Lung (tissue), 12 donors: ENCODE data around the gene CEP350. TPM values are rescaled to one million over a fixed set of nuclear protein-coding genes. Genes with fewer than 3 reads are reported as not detected.

Experiments used
- ATAC-seq: fragments of 200-7000 bp; cut with Tn5 transposase; one replicate; pipeline ENCODE4 v1.9.1; 2020; ENCODE audit warnings: moderate number of reproducible peaks; ENCODE audit not compliant: insufficient read depth, low FRiP score
- DNase-seq, 3 donors: peaks; one replicate each; pipeline ENCODE4 v3.0.0-alpha.2; 2013 to 2017
- H3K27ac ChIP-seq, 2 donors: one replicate each; pipeline ENCODE4 v1.5.1; 2013; ENCODE audit warnings: mild to moderate bottlenecking in 2 of 2, moderate library complexity in 2 of 2, control low read depth in 1 of 2, inconsistent platforms in 1 of 2, low read depth in 1 of 2, low read length in 1 of 2
- H3K27me3 ChIP-seq, 3 donors: one replicate each; pipeline ENCODE4 v1.5.1; 2013; ENCODE audit warnings: low read length in 2 of 3; ENCODE audit not compliant: control insufficient read depth in 3 of 3, insufficient read depth in 3 of 3
- H3K36me3 ChIP-seq, 4 donors: one replicate each; pipeline ENCODE4 v1.5.1; 2013; ENCODE audit warnings: low read length in 4 of 4, mild to moderate bottlenecking in 1 of 4, moderate library complexity in 1 of 4; ENCODE audit not compliant: control insufficient read depth in 4 of 4, insufficient read depth in 4 of 4
- H3K4me1 ChIP-seq, 5 donors: one replicate each; pipeline ENCODE4 v1.5.1; 2013; ENCODE audit warnings: low read length in 5 of 5, mild to moderate bottlenecking in 2 of 5, moderate library complexity in 1 of 5; ENCODE audit not compliant: control insufficient read depth in 5 of 5, insufficient read depth in 5 of 5
- H3K4me3 ChIP-seq: one replicate; pipeline ENCODE4 v1.5.1; 2013; ENCODE audit warnings: mild to moderate bottlenecking, control low read depth, moderate library complexity
- H3K9ac ChIP-seq, 2 donors: one replicate each; pipeline ENCODE4 v1.5.1; 2013; ENCODE audit warnings: low read length in 2 of 2, control low read depth in 1 of 2; ENCODE audit not compliant: insufficient read depth in 1 of 2
- H3K9me3 ChIP-seq, 4 donors: one replicate each; pipeline ENCODE4 v1.5.1; 2013; ENCODE audit warnings: low read length in 3 of 4, mild to moderate bottlenecking in 1 of 4, moderate library complexity in 1 of 4; ENCODE audit not compliant: control insufficient read depth in 4 of 4, insufficient read depth in 3 of 4
- WGBS, 2 donors: extraction: QIAGEN DNeasy Blood & Tissue Kit; methylation state at CpG; one replicate each; pipeline ENCODE4 v1.1.7; 2013; 5-methylcytosine and 5-hydroxymethylcytosine counted together
- polyA plus RNA-seq, 2 donors: library from polyadenylated mRNA; stranded (reverse); fragments of 200-250 nt; gene quantifications; one replicate each; pipeline ENCODE4 v1.2.1, GENCODE V29; 2013
- total RNA-seq, 2 donors: library from RNA; depleted of rRNA in 1 of 2; stranded (reverse); fragments of >200 nt in 1 of 2; gene quantifications; one replicate each; pipeline ENCODE4 v1.2.1, GENCODE V29; 2014 to 2021
- TF ChIP-seq, protein P1 (sequence below): IDR thresholded peaks from 2 replicates; pipeline ENCODE4 v1.5.1; 2012; ENCODE audit warnings: mild to moderate bottlenecking; ENCODE audit errors: control extremely low read depth, extremely low read depth
- donor health status: control.
- donor health status: control.
- donor health status: Bipolar disorder and iron deficiency.
- donor health status: healthy.
- donor health status: DM: yes; HTN: yes; CAD: no.

Gene CEP350
- total and polyA plus RNA-seq, 4 donors, result 4.3 to 89.8 (median 23.0) TPM

DNA sequence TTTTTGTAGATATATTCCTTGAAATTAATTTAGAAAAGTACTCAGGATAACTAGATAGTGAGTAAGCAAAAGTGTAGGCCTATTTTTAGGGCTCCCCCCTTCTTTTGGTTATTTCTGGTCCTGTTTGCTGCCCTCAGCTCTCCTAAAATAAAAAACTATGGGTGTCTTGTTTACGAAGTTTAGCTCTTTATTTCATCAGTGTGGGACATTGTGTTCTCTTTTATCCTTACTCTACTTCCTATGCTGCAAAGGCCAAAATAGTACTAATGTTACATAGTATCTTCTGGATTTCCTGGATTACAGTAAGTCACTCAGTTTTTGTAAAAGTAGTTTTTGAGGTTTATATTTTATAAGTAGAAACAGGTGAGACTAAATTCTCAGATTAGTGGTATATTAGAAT, 15.4 kb downstream of the CEP350 start:
- Histone ChIP-seq H3K27ac (peak overlapping the region in 1 of 2 donors; percentile 21), H3K27me3 (no peaks in the 10 kb centered on the region), H3K9me3 (peaks cover 0 to 2% (median 0%) of the 10 kb centered on the region in 4 donors), H3K36me3 (peaks cover 0 to 4% (median 0%) of the 10 kb centered on the region in 4 donors), H3K4me1 (peaks cover 0 to 21% (median 0%) of the 10 kb centered on the region in 5 donors), H3K9ac (no peak overlapping the region), H3K4me3 (no peak overlapping the region)
- TF ChIP-seq, protein P1, sequence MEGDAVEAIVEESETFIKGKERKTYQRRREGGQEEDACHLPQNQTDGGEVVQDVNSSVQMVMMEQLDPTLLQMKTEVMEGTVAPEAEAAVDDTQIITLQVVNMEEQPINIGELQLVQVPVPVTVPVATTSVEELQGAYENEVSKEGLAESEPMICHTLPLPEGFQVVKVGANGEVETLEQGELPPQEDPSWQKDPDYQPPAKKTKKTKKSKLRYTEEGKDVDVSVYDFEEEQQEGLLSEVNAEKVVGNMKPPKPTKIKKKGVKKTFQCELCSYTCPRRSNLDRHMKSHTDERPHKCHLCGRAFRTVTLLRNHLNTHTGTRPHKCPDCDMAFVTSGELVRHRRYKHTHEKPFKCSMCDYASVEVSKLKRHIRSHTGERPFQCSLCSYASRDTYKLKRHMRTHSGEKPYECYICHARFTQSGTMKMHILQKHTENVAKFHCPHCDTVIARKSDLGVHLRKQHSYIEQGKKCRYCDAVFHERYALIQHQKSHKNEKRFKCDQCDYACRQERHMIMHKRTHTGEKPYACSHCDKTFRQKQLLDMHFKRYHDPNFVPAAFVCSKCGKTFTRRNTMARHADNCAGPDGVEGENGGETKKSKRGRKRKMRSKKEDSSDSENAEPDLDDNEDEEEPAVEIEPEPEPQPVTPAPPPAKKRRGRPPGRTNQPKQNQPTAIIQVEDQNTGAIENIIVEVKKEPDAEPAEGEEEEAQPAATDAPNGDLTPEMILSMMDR, result no peak
- DNase-seq, result no peak
- 34 to 42% methylated on average over 1 of the region's 1 CpG for WGBS, 2 donors
- ATAC-seq, result no peak

DNA sequence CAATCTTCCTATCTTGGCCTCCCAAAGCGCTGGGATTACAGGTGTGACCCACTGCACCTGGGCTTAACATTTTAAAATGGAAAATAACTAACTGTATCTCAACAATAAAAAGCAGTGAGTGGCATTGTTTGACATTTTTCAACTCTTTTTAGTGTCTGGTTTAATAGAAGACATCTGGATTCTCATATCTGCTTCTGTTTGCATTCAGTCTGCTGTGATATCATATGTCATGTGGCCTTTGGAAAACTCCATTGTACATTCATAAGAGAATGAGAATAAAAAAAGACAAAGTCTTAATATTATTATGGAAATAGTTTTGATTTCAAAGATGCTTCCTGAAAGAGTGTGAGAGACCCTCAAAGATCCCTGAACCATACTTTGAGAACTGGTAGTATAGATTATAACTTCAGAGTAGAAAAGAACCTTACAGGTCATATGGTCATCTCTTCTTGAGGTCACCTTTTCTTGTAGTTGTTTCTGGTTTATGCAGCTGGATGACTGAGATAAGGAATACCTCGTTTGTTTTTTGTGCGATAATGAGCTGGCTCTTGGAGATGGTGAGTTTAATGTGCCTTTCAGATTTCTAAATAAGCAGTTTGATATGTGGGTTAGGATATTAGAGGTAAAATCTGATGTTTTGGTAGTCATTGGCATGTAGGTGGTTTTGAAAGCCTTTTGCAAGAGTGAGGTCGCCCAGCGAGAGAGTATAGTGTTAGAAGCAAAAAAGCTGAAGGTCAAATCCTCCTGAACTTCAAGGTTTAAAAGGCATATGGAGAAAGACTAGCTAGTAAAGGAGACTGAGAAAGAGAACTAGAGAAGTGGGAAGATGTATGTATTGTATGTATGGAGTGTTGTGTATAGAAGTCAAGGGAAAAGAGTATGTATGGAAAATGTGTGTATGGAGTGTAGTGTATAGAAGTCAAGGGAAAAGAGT, 17.2 kb downstream of the CEP350 start:
- H3K9ac ChIP-seq, result no peak overlapping the region
- no peak overlapping the region for H3K4me3 ChIP-seq
- peaks cover 0 to 4% (median 0%) of the 10 kb centered on the region in 4 donors for H3K36me3 ChIP-seq
- no peaks in the 10 kb centered on the region for H3K9me3 ChIP-seq
- peaks cover under 1 to 20% (median 3%) of the 10 kb centered on the region in 5 donors for H3K4me1 ChIP-seq
- H3K27ac ChIP-seq, result no peak overlapping the region
- no peak for ATAC-seq
- DNase-seq, result no peak
- H3K27me3 ChIP-seq, result no peaks in the 10 kb centered on the region
- TF ChIP-seq, protein P1, result no peak
- 70 to 86% methylated on average over 5 of the region's 5 CpGs for WGBS, 2 donors

DNA sequence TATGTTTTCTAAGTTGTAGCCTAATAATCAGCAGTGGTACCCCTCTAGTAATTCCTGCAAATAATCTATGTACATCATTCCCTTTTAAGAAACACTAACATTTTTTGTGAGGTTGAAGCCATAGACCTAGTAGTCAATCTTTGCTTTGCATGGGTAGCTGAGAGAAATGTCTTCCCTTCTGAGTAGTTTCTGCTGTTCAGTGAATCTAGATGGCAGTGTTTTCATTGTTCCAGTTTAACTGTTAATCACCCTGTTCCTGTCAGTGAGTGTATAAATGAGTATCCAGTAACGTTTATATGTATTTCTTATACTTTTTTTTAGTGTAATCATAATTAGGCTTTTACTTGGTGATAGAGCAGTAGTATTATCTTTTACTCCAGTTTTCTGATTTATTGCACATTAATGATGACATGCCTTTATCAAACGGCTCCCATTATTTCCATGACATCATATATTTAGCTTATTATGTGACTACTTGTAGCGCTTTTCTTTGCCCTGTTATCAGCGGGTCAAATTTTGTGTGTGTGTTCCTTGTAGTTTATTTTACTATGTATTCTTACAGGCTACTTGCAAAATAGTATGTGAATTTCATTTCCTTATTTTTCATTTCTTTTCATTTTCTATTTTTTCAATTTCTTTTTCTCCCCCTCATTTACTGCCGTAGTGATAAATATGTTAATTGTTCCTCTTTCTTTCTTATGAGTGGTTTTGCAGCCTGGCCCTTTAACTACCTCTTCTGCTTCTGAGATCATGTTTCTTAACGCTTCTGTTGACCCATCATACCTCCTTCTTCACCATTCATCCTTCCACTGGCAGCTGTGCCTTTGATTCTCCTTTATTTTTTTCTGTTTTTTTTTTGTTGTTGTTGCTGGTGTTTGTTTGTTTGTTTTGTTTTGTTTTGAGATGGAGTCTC, 18.8 kb downstream of the CEP350 start:
- ATAC-seq (no peak), DNase-seq (peak in 2 of 3 donors; percentile 26 to 33)
- H3K27ac ChIP-seq, result no peak overlapping the region
- H3K9ac ChIP-seq, result no peak overlapping the region
- WGBS, 2 donors, result 58 to 71% methylated on average over 6 of the region's 6 CpGs
- H3K9me3 ChIP-seq, result no peaks in the 10 kb centered on the region
- H3K4me1 ChIP-seq, result peaks cover 3 to 31% (median 7%) of the 10 kb centered on the region in 5 donors
- TF ChIP-seq, protein P1, result no peak
- peaks cover 0 to 4% (median 0%) of the 10 kb centered on the region in 4 donors for H3K36me3 ChIP-seq
- H3K27me3 ChIP-seq, result no peaks in the 10 kb centered on the region
- H3K4me3 ChIP-seq, result no peak overlapping the region
